Natural killer cell (primary cell): Measurements from ENCODE around the gene ADGRD1. TPM values are rescaled to one million over a fixed set of nuclear protein-coding genes. Genes with fewer than 3 reads are reported as not detected.

Source experiments
- ATAC-seq, 3 donors: fragments of 150-1000 bp in 2 of 3; fragments of 200-7000 bp in 1 of 3; cut with Tn5 transposase; 1 replicate in 1 of 3; 2 replicates in 2 of 3; pipeline ENCODE4 v1.10.0; 2021; ENCODE audit warnings: mild to moderate bottlenecking in 2 of 3, moderate library complexity in 2 of 3
- DNase-seq, 2 donors: peaks; one replicate each; pipeline versions ENCODE4 v3.0.0 to v3.0.0-alpha.2; 2013 to 2021; ENCODE audit warnings: mixed read lengths in 1 of 2
- H3K27ac ChIP-seq: one replicate; pipeline ENCODE4 v1.5.1; 2013; ENCODE audit warnings: mild to moderate bottlenecking, low read length
- H3K27me3 ChIP-seq: one replicate; pipeline ENCODE4 v1.6.1; 2013; ENCODE audit warnings: low read length; ENCODE audit not compliant: control insufficient read depth, insufficient read depth
- H3K36me3 ChIP-seq: one replicate; pipeline ENCODE4 v1.6.1; 2013; ENCODE audit warnings: low read length; ENCODE audit not compliant: control insufficient read depth, insufficient read depth
- H3K4me1 ChIP-seq: one replicate; pipeline ENCODE4 v1.6.1; 2013; ENCODE audit warnings: low read length; ENCODE audit not compliant: control insufficient read depth, insufficient read depth
- H3K4me3 ChIP-seq: one replicate; pipeline ENCODE4 v1.5.1; 2013; ENCODE audit warnings: low read length
- H3K9me3 ChIP-seq: one replicate; pipeline ENCODE4 v1.6.1; 2013; ENCODE audit warnings: low read length; ENCODE audit not compliant: control insufficient read depth, insufficient read depth
- H3K27ac Mint-ChIP-seq, 2 donors: one replicate each; pipeline ENCODE4 v1.8.0; 2022; ENCODE audit warnings: mild to moderate bottlenecking in 2 of 2, mixed read lengths in 2 of 2, moderate library complexity in 1 of 2
- H3K27me3 Mint-ChIP-seq, 2 donors: one replicate each; pipeline ENCODE4 v1.8.0; 2022; ENCODE audit warnings: low read depth in 2 of 2, mixed read lengths in 2 of 2
- H3K36me3 Mint-ChIP-seq: one replicate; pipeline ENCODE4 v1.8.0; 2022; ENCODE audit warnings: mixed read lengths
- H3K4me1 Mint-ChIP-seq, 2 donors: one replicate each; pipeline ENCODE4 v1.8.0; 2022; ENCODE audit warnings: mixed read lengths in 2 of 2
- H3K4me3 Mint-ChIP-seq: one replicate; pipeline ENCODE4 v1.8.0; 2022; ENCODE audit warnings: mild to moderate bottlenecking, moderate library complexity, mixed read lengths
- H3K9me3 Mint-ChIP-seq, 2 donors: one replicate each; pipeline ENCODE4 v1.8.0; 2022; ENCODE audit warnings: mixed read lengths in 2 of 2
- WGBS: methylation state at CpG from one replicate; pipeline ENCODE4 v1.1.7; 2013; ENCODE audit warnings: missing lambda C conversion rate; ENCODE audit not compliant: insufficient coverage; 5-methylcytosine and 5-hydroxymethylcytosine counted together
- intact Hi-C: fragments of 100-400 bp; cut with micrococcal nuclease; formaldehyde crosslinking; loops from one replicate; pipeline ENCODE4 v1.14.2; 2022
- total RNA-seq, 4 donors: library from RNA; stranded (reverse); fragments of 120-200 nt in 1 of 4; gene quantifications; one replicate each; pipeline versions ENCODE4 v1.2.3 to v1.2.4, GENCODE V29; 2013 to 2022
- TF ChIP-seq, protein P1 (sequence below): fragments of 200-600 bp; IDR thresholded peaks from one replicate; pipeline ENCODE4 v1.8.0; 2022; ENCODE audit warnings: antibody characterized with exemption

Gene ADGRD1
- total RNA-seq, 3 donors from 2014 or later (not counting 1 experiment from before 2014, with no cell fraction given), result 0.50 to 3.9 (median 1.4) TPM

GRCh38 chr12:130967636-130968035 lies 13.9 kb downstream of the ADGRD1 start:
- TF ChIP-seq, protein P1, sequence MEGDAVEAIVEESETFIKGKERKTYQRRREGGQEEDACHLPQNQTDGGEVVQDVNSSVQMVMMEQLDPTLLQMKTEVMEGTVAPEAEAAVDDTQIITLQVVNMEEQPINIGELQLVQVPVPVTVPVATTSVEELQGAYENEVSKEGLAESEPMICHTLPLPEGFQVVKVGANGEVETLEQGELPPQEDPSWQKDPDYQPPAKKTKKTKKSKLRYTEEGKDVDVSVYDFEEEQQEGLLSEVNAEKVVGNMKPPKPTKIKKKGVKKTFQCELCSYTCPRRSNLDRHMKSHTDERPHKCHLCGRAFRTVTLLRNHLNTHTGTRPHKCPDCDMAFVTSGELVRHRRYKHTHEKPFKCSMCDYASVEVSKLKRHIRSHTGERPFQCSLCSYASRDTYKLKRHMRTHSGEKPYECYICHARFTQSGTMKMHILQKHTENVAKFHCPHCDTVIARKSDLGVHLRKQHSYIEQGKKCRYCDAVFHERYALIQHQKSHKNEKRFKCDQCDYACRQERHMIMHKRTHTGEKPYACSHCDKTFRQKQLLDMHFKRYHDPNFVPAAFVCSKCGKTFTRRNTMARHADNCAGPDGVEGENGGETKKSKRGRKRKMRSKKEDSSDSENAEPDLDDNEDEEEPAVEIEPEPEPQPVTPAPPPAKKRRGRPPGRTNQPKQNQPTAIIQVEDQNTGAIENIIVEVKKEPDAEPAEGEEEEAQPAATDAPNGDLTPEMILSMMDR, result no peak
- 94% methylated on average over 16 of the region's 16 CpGs for WGBS
- no peaks in the 10 kb centered on the region for H3K36me3 ChIP-seq
- Mint-ChIP-seq H3K4me1 (no peaks in the 10 kb centered on the region), H3K9me3 (no peaks in the 10 kb centered on the region), H3K36me3 (no peaks in the 10 kb centered on the region), H3K4me3 (no peak overlapping the region), H3K27ac (no peak overlapping the region), H3K27me3 (no peaks in the 10 kb centered on the region)
- H3K27me3 ChIP-seq, result no peaks in the 10 kb centered on the region
- H3K4me3 ChIP-seq, result no peak overlapping the region
- ATAC-seq, result no peak
- H3K4me1 ChIP-seq, result no peaks in the 10 kb centered on the region
- no peak for DNase-seq
- no peak overlapping the region for H3K27ac ChIP-seq
- intact Hi-C loops, result no loop called here
- H3K9me3 ChIP-seq, result no peaks in the 10 kb centered on the region

DNA sequence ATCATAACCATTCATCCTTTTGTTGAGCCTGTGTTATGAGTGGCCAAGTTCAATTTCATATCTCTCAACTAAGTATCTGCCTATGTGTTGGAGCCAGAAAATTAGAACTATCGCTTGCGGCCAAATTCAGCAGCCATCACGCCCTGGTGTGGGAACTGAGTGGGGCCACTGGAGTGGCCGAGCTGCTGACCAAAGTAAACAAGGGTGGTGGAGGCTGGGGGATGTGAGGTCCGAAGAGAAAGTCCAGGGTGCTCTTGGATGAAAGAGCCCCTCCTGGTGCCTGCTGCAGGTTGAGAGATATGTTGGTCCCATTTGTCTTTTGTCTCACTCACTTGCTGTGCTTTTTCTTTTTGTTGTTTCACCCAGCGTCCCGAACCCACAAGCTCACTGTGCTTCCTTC lies 14.9 kb downstream of the ADGRD1 start:
- TF ChIP-seq, protein P1, result no peak
- no peaks in the 10 kb centered on the region for H3K4me1 ChIP-seq
- H3K4me3 ChIP-seq, result no peak overlapping the region
- WGBS, result 85% methylated on average over 7 of the region's 7 CpGs
- Mint-ChIP-seq H3K36me3 (no peaks in the 10 kb centered on the region), H3K27ac (no peak overlapping the region), H3K9me3 (no peaks in the 10 kb centered on the region), H3K4me1 (no peaks in the 10 kb centered on the region), H3K4me3 (no peak overlapping the region), H3K27me3 (no peaks in the 10 kb centered on the region)
- ATAC-seq (no peak), DNase-seq (no peak)
- no peaks in the 10 kb centered on the region for H3K9me3 ChIP-seq
- H3K27me3 ChIP-seq, result no peaks in the 10 kb centered on the region
- no peaks in the 10 kb centered on the region for H3K36me3 ChIP-seq
- H3K27ac ChIP-seq, result no peak overlapping the region
- intact Hi-C loops, result no loop called here

- intact Hi-C loops, result no loop called here
- TF ChIP-seq, protein P1, result no peak
- no peak overlapping the region for H3K4me3 ChIP-seq
- Mint-ChIP-seq H3K36me3 (no peaks in the 10 kb centered on the region), H3K4me1 (no peaks in the 10 kb centered on the region), H3K9me3 (no peaks in the 10 kb centered on the region), H3K4me3 (no peak overlapping the region), H3K27me3 (no peaks in the 10 kb centered on the region), H3K27ac (no peak overlapping the region)
- WGBS, result 69% methylated on average over 5 of the region's 7 CpGs
- H3K27ac ChIP-seq, result no peak overlapping the region
- DNase-seq (no peak), ATAC-seq (no peak)
- H3K4me1 ChIP-seq, result no peaks in the 10 kb centered on the region
- no peaks in the 10 kb centered on the region for H3K27me3 ChIP-seq
- H3K36me3 ChIP-seq, result no peaks in the 10 kb centered on the region
- no peaks in the 10 kb centered on the region for H3K9me3 ChIP-seq
Measured at GRCh38 chr12:130969223-130969622, 15.5 kb downstream of the ADGRD1 start.

- DNase-seq (no peak), ATAC-seq (no peak)
- Histone ChIP-seq H3K27me3 (no peaks in the 10 kb centered on the region), H3K9me3 (no peaks in the 10 kb centered on the region), H3K36me3 (no peaks in the 10 kb centered on the region), H3K27ac (no peak overlapping the region), H3K4me3 (no peak overlapping the region), H3K4me1 (no peaks in the 10 kb centered on the region)
- no peaks in the 10 kb centered on the region for H3K9me3 Mint-ChIP-seq
- intact Hi-C loops, result no loop called here
- no peaks in the 10 kb centered on the region for H3K36me3 Mint-ChIP-seq
- H3K27me3 Mint-ChIP-seq, result no peaks in the 10 kb centered on the region
- WGBS, result 76% methylated on average over 14 of the region's 15 CpGs
- no peak overlapping the region for H3K4me3 Mint-ChIP-seq
- H3K4me1 Mint-ChIP-seq, result no peaks in the 10 kb centered on the region
- no peak overlapping the region for H3K27ac Mint-ChIP-seq
- TF ChIP-seq, protein P1, result no peak
Measured at GRCh38 chr12:130970165-130970907, 16.6 kb downstream of the ADGRD1 start.
